Measurements from ENCODE around the gene OR52J3.
"Not testable (repeated sequence)": the region's sequence is repeated elsewhere in the genome, so short reads cannot be mapped to it uniquely, and the experiment has no call there.

Gene OR52J3

DNA sequence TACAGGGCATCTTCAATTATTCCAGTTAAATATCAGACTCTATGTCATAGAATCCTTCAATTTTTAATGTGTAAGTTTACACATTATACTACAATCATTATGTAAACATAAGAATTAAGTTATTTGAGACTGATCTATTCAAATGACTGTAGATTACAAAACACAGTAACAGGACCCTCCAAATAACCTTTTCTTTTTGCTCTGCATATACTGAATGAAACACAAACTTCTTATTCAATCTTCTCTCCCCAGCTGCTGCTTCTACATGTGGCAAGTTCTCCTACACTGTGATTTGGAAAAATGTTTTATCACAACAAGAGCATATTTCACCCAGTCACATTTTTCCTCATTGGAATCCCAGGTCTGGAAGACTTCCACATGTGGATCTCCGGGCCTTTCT lies at the start of gene OR52J3:
Gene OR52J3 (plus strand): TSS at position 301 of the 400 bp plus-strand sequence. CDS start 0 bp downstream, at position 301.
- DNase-seq: no peak

DNA sequence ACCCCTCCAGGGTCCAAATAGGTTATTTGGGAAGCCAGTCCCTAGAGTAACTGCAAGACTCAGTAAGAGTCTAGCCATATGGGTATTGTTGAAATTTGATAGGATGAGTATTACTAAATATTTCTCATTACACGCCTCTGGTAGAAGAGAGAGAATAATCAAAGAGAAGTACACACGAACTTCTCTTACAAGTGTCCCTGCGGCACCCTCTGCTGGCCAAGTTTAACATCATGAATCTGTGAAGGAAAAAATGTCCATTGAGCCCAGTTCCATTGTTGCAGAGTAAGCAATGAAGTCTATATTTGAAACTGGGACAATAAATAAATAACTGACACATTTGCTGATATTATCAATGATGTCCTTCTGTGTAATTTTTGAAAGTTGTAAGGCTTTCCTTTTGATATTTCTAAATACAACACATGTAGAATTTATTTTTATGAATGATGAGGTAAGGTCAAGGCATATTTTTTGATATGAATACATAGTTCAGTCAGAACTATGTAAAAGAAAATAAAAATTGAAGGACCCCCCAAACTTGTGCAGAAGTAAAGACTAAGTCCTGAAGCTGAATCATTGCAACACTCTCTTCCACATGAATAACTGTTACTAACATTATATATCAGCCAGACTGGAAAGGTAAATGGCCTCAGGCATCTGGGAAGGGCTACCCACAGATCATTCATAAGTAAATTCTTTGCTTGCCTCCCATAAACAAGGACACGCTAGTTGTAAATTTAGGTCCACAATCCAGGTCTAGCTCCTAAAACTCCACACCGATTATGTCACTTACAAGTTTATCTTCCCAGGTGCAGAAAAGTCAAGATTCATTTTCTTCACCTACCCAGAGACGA lies 41.7 kb upstream of the OR52J3 start:
- peak; percentile 90 for DNase-seq

DNA sequence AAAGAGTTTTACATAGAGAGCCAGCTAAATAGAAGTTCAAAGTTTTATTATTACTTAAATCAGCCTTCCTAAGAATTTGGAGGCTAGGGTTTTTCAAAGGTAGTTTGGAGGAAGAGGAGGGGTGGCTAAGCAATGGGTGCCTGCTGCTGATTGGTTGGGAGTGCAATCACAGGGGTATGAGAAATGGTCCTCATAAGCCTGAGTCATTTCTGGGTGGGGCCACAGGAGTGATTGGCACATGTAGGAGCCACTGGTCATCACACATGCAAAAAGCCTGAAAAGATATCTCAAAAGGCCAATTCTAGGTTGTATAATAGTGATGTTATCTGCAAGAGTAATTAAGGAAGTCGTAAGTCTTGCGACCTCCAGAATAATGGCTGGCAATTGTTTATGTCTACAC lies 38.8 kb upstream of the OR52J3 start:
- DNase-seq: peak; percentile 5

- no peak for DNase-seq
Measured at GRCh38 chr11:5011254-5011653, 35.1 kb upstream of the OR52J3 start.

- no peak for DNase-seq
Measured at GRCh38 chr11:5013012-5013411, 33.3 kb upstream of the OR52J3 start.

- no peak for DNase-seq
Measured at GRCh38 chr11:5021996-5022395, 24.3 kb upstream of the OR52J3 start.

- no peak for DNase-seq
Measured at GRCh38 chr11:5036669-5037068, 9.7 kb upstream of the OR52J3 start.

DNA sequence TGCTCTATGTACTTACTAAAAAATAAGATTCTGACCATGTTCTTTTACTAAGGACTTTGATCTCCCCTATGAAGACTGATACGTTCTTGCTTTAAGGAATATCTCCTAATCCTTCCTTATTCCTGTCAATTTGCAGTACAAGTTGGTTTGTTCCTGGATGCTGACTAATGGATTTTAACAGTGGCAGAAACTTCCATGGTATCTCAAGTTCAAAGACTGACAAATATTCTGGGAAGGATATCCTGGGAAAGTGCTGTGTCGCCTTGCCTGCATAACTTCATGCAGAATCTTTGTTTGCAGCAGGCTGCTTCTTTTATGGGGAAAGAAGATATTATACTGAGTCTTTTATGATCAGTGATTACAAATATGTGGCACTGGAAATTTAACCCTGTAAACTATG lies 8.4 kb upstream of the OR52J3 start:
- DNase-seq: no peak

GRCh38 chr11:5038341-5038740 lies 8.0 kb upstream of the OR52J3 start:
- DNase-seq: no peak

- DNase-seq: no peak
Measured at GRCh38 chr11:5040876-5041275, 5.5 kb upstream of the OR52J3 start.

GRCh38 chr11:5042091-5042490 lies 4.2 kb upstream of the OR52J3 start:
- DNase-seq: no peak

- DNase-seq: no peak
Measured at GRCh38 chr11:5043380-5043779, 2.9 kb upstream of the OR52J3 start.

GRCh38 chr11:5046754-5047330 lies 516 bp downstream of the OR52J3 start:
- no peak for DNase-seq

GRCh38 chr11:5058679-5059078 lies 12.4 kb downstream of the OR52J3 start:
- not testable (repeated sequence) for DNase-seq

DNA sequence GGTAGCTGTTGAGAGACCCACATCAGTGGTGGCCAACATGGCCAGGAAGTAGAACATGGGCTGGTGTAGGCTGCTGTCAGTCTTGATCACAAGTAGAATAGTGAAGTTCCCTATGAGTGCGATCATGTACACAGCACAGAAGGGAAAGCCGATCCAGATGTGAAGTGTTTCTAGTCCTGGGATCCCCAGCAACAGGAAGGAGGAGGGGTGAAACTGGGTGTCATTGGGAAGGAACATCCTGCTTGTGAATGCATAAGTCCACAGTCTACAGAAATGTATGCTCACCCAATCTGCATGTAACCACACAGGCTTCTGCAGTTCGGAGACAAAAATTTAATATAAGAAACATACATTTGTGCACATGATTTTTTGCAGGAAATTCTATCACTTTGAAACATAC lies 13.1 kb downstream of the OR52J3 start, which contains the start of gene OR52E2:
Gene OR52E2 (minus strand): TSS at position 237 of the 400 bp plus-strand sequence. CDS start 0 bp downstream, at position 237.
- no peak for DNase-seq

DNA sequence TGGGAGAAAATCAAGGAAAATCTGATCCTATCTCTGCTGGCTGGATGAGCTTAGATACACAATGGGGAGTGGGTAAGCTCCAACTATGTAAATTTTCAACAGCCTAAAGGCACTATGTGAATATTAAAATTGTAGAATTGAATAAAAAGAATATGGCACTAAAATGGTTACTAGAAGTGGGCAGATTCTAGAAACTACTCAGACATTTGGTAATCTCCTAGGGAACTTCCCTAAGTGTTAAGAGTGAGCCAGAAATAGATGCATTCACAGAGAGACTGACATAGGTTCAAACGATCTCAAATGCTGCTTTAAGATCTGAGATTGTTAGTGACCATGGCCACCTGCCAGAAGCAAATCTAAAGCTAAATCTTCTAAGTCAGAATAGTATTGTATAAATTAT lies 18.7 kb downstream of the OR52J3 start:
- DNase-seq: no peak

- no peak for DNase-seq
Measured at GRCh38 chr11:5069272-5069671, 22.9 kb downstream of the OR52J3 start, which contains the start of gene OR52E1. OR52E1 (plus strand) TSS chr11:5069572.

GRCh38 chr11:5071799-5072198 lies 25.5 kb downstream of the OR52J3 start:
- DNase-seq: no peak

- no peak for DNase-seq
Measured at GRCh38 chr11:5081405-5081804, 35.1 kb downstream of the OR52J3 start.

GRCh38 chr11:5083602-5084001 lies 37.3 kb downstream of the OR52J3 start:
- DNase-seq: no peak

DNA sequence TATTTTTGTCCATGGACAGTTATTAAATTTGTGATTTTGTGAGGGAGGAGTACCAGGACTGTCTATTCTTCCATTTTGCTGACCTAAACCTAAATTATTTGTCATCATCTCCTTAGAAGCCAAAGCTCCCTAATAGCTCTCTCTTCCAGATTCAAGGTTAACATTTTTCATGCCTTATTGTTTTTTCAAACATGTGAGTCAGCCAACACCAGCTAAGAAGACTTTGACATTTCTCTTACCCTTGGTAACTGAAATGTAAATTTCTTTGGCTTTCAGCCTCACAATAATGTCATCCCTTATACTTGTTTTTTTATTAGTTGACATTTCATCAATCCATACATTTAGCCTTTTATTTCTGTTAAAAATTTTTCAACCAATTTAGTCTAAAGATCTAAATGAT lies 42.2 kb downstream of the OR52J3 start:
- no peak for DNase-seq

GRCh38 chr11:5090668-5091067 lies 44.3 kb downstream of the OR52J3 start:
- DNase-seq: peak; percentile 36

DNA sequence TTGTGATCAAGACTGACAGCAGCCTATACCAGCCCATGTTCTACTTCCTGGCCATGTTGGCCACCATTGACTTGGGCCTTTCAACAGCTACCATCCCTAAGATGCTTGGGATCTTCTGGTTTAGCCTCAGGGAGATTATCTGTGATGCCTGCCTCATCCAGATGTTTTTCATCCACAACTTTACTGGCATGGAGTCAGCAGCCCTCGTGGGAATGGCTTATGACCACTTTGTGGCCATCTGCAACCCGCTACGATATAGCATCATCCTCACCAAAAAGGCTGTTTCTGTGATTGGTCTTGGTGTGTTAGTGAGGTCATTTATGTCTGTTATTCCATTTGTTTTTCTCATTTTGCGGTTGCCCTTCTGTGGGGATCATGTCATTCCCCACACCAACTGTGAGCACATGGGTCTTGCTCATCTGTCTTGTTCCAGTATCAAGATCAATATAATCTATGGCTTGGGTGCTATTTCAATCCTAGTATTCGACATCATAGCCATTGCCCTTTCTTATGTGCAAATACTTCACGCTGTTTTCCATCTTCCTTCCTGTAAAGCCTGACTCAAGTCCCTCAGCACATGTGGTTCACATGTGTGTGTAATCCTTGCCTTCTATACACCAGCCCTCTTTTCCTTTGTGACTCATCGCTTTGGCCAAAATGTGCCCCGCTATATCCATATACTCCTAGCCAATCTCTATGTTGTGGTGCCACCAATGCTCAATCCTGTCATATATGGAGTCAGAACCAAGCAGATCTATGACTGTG lies 46.7 kb downstream of the OR52J3 start:
- no peak for DNase-seq

DNA sequence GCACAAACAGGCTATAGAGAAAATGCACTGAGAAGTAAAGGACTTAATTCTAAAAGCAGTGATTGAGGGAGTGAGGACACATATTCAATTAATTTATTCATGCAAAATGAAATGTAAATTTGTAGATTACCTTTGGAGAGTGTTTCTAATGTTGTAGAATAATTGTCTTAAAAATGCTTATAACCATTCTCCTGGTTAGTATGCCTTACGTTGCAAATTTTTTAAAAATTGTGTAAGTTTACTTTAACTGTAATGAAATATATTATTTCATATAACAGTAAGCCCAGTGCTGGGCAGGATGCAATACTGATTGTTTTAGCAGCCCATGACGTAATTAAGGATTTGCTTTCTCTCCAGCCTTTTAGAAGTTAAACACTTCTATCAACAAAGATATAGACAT lies 49.7 kb downstream of the OR52J3 start:
- no peak for DNase-seq
